ENCODE results near the gene CDS2. TPM values are rescaled to one million over a fixed set of nuclear protein-coding genes. Genes with fewer than 3 reads are reported as not detected.

CDS2 gene
- total and polyA plus RNA-seq, 4 experiments from 2014 or later = 53.7 to 59.8 (median 58.2) TPM

GRCh38 chr20:5195655-5196054 lies 68.8 kb downstream of the CDS2 start:
- Histone ChIP-seq H3K27me3 (ENCODE audit: insufficient read depth, low read length) (no peaks in the 10 kb centered on the region), H3K4me1 (ENCODE audit: insufficient read depth, low read length) (peaks cover 7% of the 10 kb centered on the region), H3K36me3 (ENCODE audit: insufficient read depth, low read length) (peaks cover 17% of the 10 kb centered on the region), H3K4me3 (ENCODE audit: low read length in 2 of 2) (no peak overlapping the region), H3K27ac (ENCODE audit: low read depth, low read length) (no peak overlapping the region), H3K9me3 (ENCODE audit: control insufficient read depth in 1 of 2, low read length in 2 of 2) (no peaks in the 10 kb centered on the region)
- H3K27me3 Mint-ChIP-seq = no peaks in the 10 kb centered on the region
- peaks cover 32 to 47% of the 10 kb centered on the region in 2 donors for H3K36me3 Mint-ChIP-seq
- ChIA-PET POLR2A (ENCODE audit: partially characterized antibody) (interaction anchor here (1.0 to 1.9 kb wide), 2 partner anchors 69 to 76 kb away, joined by 3 to 5 read pairs; partner anchors contain the start of genes CDS2 and PCNA), CTCF (ENCODE audit: partially characterized antibody) (interaction anchor here (1.5 to 2.8 kb wide), 2 partner anchors 10 to 69 kb away, joined by 6 to 15 read pairs; partner anchors contain the start of gene CDS2)
- intact Hi-C loops (cut with micrococcal nuclease) = no loop called here
- no peak for DNase-seq
- H3K9me3 Mint-ChIP-seq = no peaks in the 10 kb centered on the region
- peaks cover 2 to 8% (median 6%) of the 10 kb centered on the region in 4 donors for H3K4me1 Mint-ChIP-seq
- H3K27ac Mint-ChIP-seq = no peak overlapping the region
- no peak overlapping the region for H3K4me3 Mint-ChIP-seq

- ChIA-PET POLR2A (ENCODE audit: partially characterized antibody) (interaction anchor here (1.0 kb wide), 1 partner anchor 76 kb away, joined by 3 read pairs; the partner anchor contains the start of gene PCNA), CTCF (ENCODE audit: partially characterized antibody) (interaction anchor here (1.5 to 2.8 kb wide), 2 partner anchors 9 to 70 kb away, joined by 6 to 15 read pairs; partner anchors contain the start of gene CDS2)
- H3K4me1 Mint-ChIP-seq = peaks cover 2 to 6% (median 5%) of the 10 kb centered on the region in 4 donors
- no peak overlapping the region for H3K27ac ChIP-seq (ENCODE audit: low read depth, low read length)
- peaks cover 12% of the 10 kb centered on the region for H3K36me3 ChIP-seq (ENCODE audit: insufficient read depth, low read length)
- no peaks in the 10 kb centered on the region for H3K27me3 ChIP-seq (ENCODE audit: insufficient read depth, low read length)
- no peaks in the 10 kb centered on the region for H3K9me3 Mint-ChIP-seq
- H3K27me3 Mint-ChIP-seq = no peaks in the 10 kb centered on the region
- no peaks in the 10 kb centered on the region for H3K9me3 ChIP-seq (ENCODE audit: control insufficient read depth in 1 of 2, low read length in 2 of 2)
- no peak overlapping the region for H3K27ac Mint-ChIP-seq
- peaks cover 29 to 43% of the 10 kb centered on the region in 2 donors for H3K36me3 Mint-ChIP-seq
- no peak overlapping the region for H3K4me3 ChIP-seq (ENCODE audit: low read length in 2 of 2)
- peaks cover 7% of the 10 kb centered on the region for H3K4me1 ChIP-seq (ENCODE audit: insufficient read depth, low read length)
- no peak overlapping the region for H3K4me3 Mint-ChIP-seq
- no peak for DNase-seq
- intact Hi-C loops (cut with micrococcal nuclease) = no loop called here
Observed at GRCh38 chr20:5196149-5196548, 69.3 kb downstream of the CDS2 start.

- no peak overlapping the region for H3K4me3 ChIP-seq (ENCODE audit: low read length in 2 of 2)
- Mint-ChIP-seq H3K27ac (no peak overlapping the region), H3K36me3 (peaks cover 25 to 35% of the 10 kb centered on the region in 2 donors), H3K4me3 (no peak overlapping the region), H3K27me3 (no peaks in the 10 kb centered on the region), H3K9me3 (no peaks in the 10 kb centered on the region), H3K4me1 (peaks cover under 1 to 3% (median 2%) of the 10 kb centered on the region in 4 donors)
- no peak overlapping the region for H3K27ac ChIP-seq (ENCODE audit: low read depth, low read length)
- CTCF ChIA-PET (ENCODE audit: partially characterized antibody) = interaction anchor here (0.7 to 2.8 kb wide), 2 partner anchors 9 to 71 kb away, joined by 3 to 15 read pairs; partner anchors contain the start of gene CDS2
- no peaks in the 10 kb centered on the region for H3K27me3 ChIP-seq (ENCODE audit: insufficient read depth, low read length)
- intact Hi-C loops (cut with micrococcal nuclease) = no loop called here
- POLR2A ChIA-PET (ENCODE audit: partially characterized antibody) = no interaction called here
- DNase-seq = no peak
- peaks cover 8% of the 10 kb centered on the region for H3K36me3 ChIP-seq (ENCODE audit: insufficient read depth, low read length)
- no peaks in the 10 kb centered on the region for H3K9me3 ChIP-seq (ENCODE audit: control insufficient read depth in 1 of 2, low read length in 2 of 2)
- H3K4me1 ChIP-seq (ENCODE audit: insufficient read depth, low read length) = peaks cover 2% of the 10 kb centered on the region
Observed at GRCh38 chr20:5197270-5197827, 70.5 kb downstream of the CDS2 start.

GRCh38 chr20:5197847-5198650 lies 71.2 kb downstream of the CDS2 start:
- no peaks in the 10 kb centered on the region for H3K9me3 ChIP-seq (ENCODE audit: control insufficient read depth in 1 of 2, low read length in 2 of 2)
- Mint-ChIP-seq H3K4me1 (no peaks in the 10 kb centered on the region), H3K4me3 (peak overlapping the region in 1 of 8 donors; percentile 48), H3K27me3 (no peaks in the 10 kb centered on the region), H3K36me3 (peaks cover 25 to 32% of the 10 kb centered on the region in 2 donors), H3K27ac (peak overlapping the region in 1 of 7 donors; percentile 44), H3K9me3 (peaks cover 0 to 3% (median 0%) of the 10 kb centered on the region in 8 donors)
- H3K27me3 ChIP-seq (ENCODE audit: insufficient read depth, low read length) = no peaks in the 10 kb centered on the region
- intact Hi-C loops (cut with micrococcal nuclease) = no loop called here
- no peak overlapping the region for H3K4me3 ChIP-seq (ENCODE audit: low read length in 2 of 2)
- CTCF ChIA-PET (ENCODE audit: partially characterized antibody) = interaction anchor here (1.1 to 1.3 kb wide), 2 partner anchors 25 to 72 kb away, joined by 4 to 7 read pairs; partner anchors contain the start of gene CDS2
- H3K36me3 ChIP-seq (ENCODE audit: insufficient read depth, low read length) = peaks cover 8% of the 10 kb centered on the region
- no peaks in the 10 kb centered on the region for H3K4me1 ChIP-seq (ENCODE audit: insufficient read depth, low read length)
- no peak for DNase-seq
- H3K27ac ChIP-seq (ENCODE audit: low read depth, low read length) = no peak overlapping the region
- POLR2A ChIA-PET (ENCODE audit: partially characterized antibody) = no interaction called here

- Histone ChIP-seq H3K4me1 (ENCODE audit: insufficient read depth, low read length) (no peaks in the 10 kb centered on the region), H3K36me3 (ENCODE audit: insufficient read depth, low read length) (peaks cover 8% of the 10 kb centered on the region), H3K9me3 (ENCODE audit: control insufficient read depth in 1 of 2, low read length in 2 of 2) (no peaks in the 10 kb centered on the region), H3K27ac (ENCODE audit: low read depth, low read length) (no peak overlapping the region), H3K27me3 (ENCODE audit: insufficient read depth, low read length) (no peaks in the 10 kb centered on the region), H3K4me3 (ENCODE audit: low read length in 2 of 2) (no peak overlapping the region)
- intact Hi-C loops (cut with micrococcal nuclease) = no loop called here
- ChIA-PET CTCF (ENCODE audit: partially characterized antibody) (interaction anchor here (1.1 to 1.3 kb wide), 2 partner anchors 25 to 72 kb away, joined by 4 to 7 read pairs; partner anchors contain the start of gene CDS2), POLR2A (ENCODE audit: partially characterized antibody) (no interaction called here)
- Mint-ChIP-seq H3K4me1 (no peaks in the 10 kb centered on the region), H3K27me3 (no peaks in the 10 kb centered on the region), H3K36me3 (peaks cover 25 to 32% of the 10 kb centered on the region in 2 donors), H3K9me3 (peaks cover 0 to 3% (median 0%) of the 10 kb centered on the region in 8 donors), H3K4me3 (no peak overlapping the region), H3K27ac (peak overlapping the region in 1 of 7 donors; percentile 65)
- no peak for DNase-seq
Observed at GRCh38 chr20:5198651-5198924, 71.8 kb downstream of the CDS2 start.

- no peak overlapping the region for H3K27ac Mint-ChIP-seq
- CTCF ChIA-PET (ENCODE audit: partially characterized antibody) = interaction anchor here (0.8 to 4.4 kb wide), 7 partner anchors 8 to 246 kb away, joined by 3 to 39 read pairs (median 7); no protein-coding TSS in a partner anchor
Observed at GRCh38 chr20:5203380-5203779, 76.6 kb downstream of the CDS2 start.

More at GRCh38 chr20:5203380-5203779, 76.6 kb downstream of the CDS2 start:
- H3K9me3 ChIP-seq (ENCODE audit: control insufficient read depth in 1 of 2, low read length in 2 of 2) = no peaks in the 10 kb centered on the region
- peaks cover 0 to 3% (median 0%) of the 10 kb centered on the region in 8 donors for H3K9me3 Mint-ChIP-seq
- H3K4me3 ChIP-seq (ENCODE audit: low read length in 2 of 2) = no peak overlapping the region
- peaks cover 0 to 6% (median 0%) of the 10 kb centered on the region in 4 donors for H3K4me1 Mint-ChIP-seq
- no peak overlapping the region for H3K4me3 Mint-ChIP-seq
- no peaks in the 10 kb centered on the region for H3K27me3 Mint-ChIP-seq
- no peak for DNase-seq
- H3K36me3 Mint-ChIP-seq = peaks cover 10 to 14% of the 10 kb centered on the region in 2 donors
- POLR2A ChIA-PET (ENCODE audit: partially characterized antibody) = interaction anchor here (0.6 kb wide), 1 partner anchor 470 kb away, joined by 4 read pairs; no protein-coding TSS in a partner anchor
- no peaks in the 10 kb centered on the region for H3K4me1 ChIP-seq (ENCODE audit: insufficient read depth, low read length)
- intact Hi-C loops (cut with micrococcal nuclease) = no loop called here
- no peaks in the 10 kb centered on the region for H3K27me3 ChIP-seq (ENCODE audit: insufficient read depth, low read length)
- no peaks in the 10 kb centered on the region for H3K36me3 ChIP-seq (ENCODE audit: insufficient read depth, low read length)
- H3K27ac ChIP-seq (ENCODE audit: low read depth, low read length) = no peak overlapping the region

All from CD4-positive, alpha-beta memory T cell (primary cell).